Loucy (cell line): ENCODE measurements around the gene HOXB3.

Experiments used
- H2AFZ ChIP-seq: fragments of 200-600 bp; sonication (generic); 2 replicates; pipeline ENCODE4 v1.6.0; 2016; ENCODE audit warnings: antibody characterized with exemption, mild to moderate bottlenecking, low read length, moderate library complexity
- H3F3A ChIP-seq: fragments of 200-600 bp; 2 replicates; pipeline ENCODE4 v1.6.0; 2016; ENCODE audit warnings: antibody characterized with exemption, low read depth, mild to moderate bottlenecking
- H3K27me3 ChIP-seq: fragments of 200-600 bp; sonication (generic); 2 replicates; pipeline ENCODE4 v1.6.1; 2014; ENCODE audit warnings: low read length, mild to moderate bottlenecking; ENCODE audit not compliant: insufficient read depth, poor library complexity, severe bottlenecking
- H3K36me3 ChIP-seq: fragments of 200-600 bp; sonication (generic); 2 replicates; pipeline ENCODE4 v1.6.1; 2016; ENCODE audit warnings: low read length; ENCODE audit not compliant: insufficient read depth
- H3K4me1 ChIP-seq: fragments of 200-600 bp; sonication (generic); 2 replicates; pipeline ENCODE4 v1.5.1; 2014; ENCODE audit warnings: low read length, mild to moderate bottlenecking; ENCODE audit not compliant: insufficient read depth, poor library complexity, severe bottlenecking
- H3K4me2 ChIP-seq: fragments of 200-600 bp; sonication (generic); 2 replicates; pipeline ENCODE4 v1.6.0; 2014; ENCODE audit warnings: antibody characterized with exemption, low read length, low read depth, mild to moderate bottlenecking; ENCODE audit not compliant: poor library complexity, severe bottlenecking
- H3K4me3 ChIP-seq: fragments of 200-600 bp; sonication (generic); 2 replicates; pipeline ENCODE4 v1.5.1; 2014; ENCODE audit warnings: low read length, mild to moderate bottlenecking, mixed read lengths; ENCODE audit not compliant: poor library complexity, severe bottlenecking
- H3K79me2 ChIP-seq: fragments of 200-600 bp; sonication (generic); 2 replicates; pipeline ENCODE4 v1.6.1; 2014; ENCODE audit warnings: low read length; ENCODE audit not compliant: insufficient read depth
- H3K9ac ChIP-seq: fragments of 200-600 bp; sonication (generic); 2 replicates; pipeline ENCODE4 v1.6.0; 2014; ENCODE audit warnings: mild to moderate bottlenecking, low read depth, low read length, moderate library complexity; ENCODE audit not compliant: poor library complexity, severe bottlenecking
- H3K9me2 ChIP-seq: fragments of 200-600 bp; sonication (generic); replicated peaks from 2 replicates; pipeline ENCODE4 v1.6.1; 2016; ENCODE audit warnings: low read depth, low read length, mixed read lengths
- H3K9me3 ChIP-seq: fragments of 200-600 bp; sonication (generic); 2 replicates; pipeline ENCODE4 v1.6.1; 2014; ENCODE audit warnings: mild to moderate bottlenecking, antibody characterized with exemption, low read length, low read depth; ENCODE audit not compliant: insufficient read depth
- H4K20me1 ChIP-seq: fragments of 200-600 bp; sonication (generic); 2 replicates; pipeline ENCODE4 v1.6.0; 2014; ENCODE audit warnings: antibody characterized with exemption, low read length, mild to moderate bottlenecking; ENCODE audit not compliant: insufficient read depth, poor library complexity, severe bottlenecking
- EZH2phosphoT487 ChIP-seq: fragments of 200-600 bp; IDR thresholded peaks from 2 replicates; pipeline ENCODE4 v1.6.1; 2018; ENCODE audit warnings: antibody characterized with exemption, mild to moderate bottlenecking, moderate library complexity, borderline replicate concordance
- TF ChIP-seq, protein P1 (sequence below): fragments of 200-600 bp; sonication (generic); conservative IDR thresholded peaks from 2 replicates; pipeline ENCODE4 v1.5.1; 2014; ENCODE audit warnings: mild to moderate bottlenecking, antibody characterized with exemption, low read length

HOXB3 gene

DNA sequence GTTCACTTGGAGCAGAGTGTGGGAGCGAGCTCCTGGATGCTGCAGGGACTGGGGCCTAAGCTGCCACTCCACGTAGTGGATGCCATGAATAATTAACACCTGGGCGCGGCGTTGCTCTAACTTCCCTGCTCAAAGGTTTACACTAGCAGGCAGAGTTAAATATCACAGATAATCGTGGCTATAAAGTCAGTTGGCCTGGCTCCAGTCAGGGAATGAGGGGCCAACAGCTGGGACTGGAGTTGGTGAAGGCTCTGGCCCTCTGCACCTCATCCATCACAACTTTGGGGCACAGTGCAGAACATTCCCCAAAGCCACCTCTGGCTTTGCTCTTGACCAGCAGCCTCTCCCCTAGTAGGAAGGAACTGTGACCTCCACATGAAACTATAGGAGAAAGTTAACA is 22.8 kb downstream of the HOXB3 start:
- peaks cover 80% of the 10 kb centered on the region for H4K20me1 ChIP-seq
- H3K9ac ChIP-seq, result peak overlapping the region; percentile 95
- H3K4me1 ChIP-seq, result peaks cover 89% of the 10 kb centered on the region
- H2AFZ ChIP-seq, result no peak overlapping the region
- peak overlapping the region; percentile 89 for H3K4me3 ChIP-seq
- H3K9me2 ChIP-seq, result no peaks in the 10 kb centered on the region
- no peaks in the 10 kb centered on the region for H3K9me3 ChIP-seq
- TF ChIP-seq, protein P1, sequence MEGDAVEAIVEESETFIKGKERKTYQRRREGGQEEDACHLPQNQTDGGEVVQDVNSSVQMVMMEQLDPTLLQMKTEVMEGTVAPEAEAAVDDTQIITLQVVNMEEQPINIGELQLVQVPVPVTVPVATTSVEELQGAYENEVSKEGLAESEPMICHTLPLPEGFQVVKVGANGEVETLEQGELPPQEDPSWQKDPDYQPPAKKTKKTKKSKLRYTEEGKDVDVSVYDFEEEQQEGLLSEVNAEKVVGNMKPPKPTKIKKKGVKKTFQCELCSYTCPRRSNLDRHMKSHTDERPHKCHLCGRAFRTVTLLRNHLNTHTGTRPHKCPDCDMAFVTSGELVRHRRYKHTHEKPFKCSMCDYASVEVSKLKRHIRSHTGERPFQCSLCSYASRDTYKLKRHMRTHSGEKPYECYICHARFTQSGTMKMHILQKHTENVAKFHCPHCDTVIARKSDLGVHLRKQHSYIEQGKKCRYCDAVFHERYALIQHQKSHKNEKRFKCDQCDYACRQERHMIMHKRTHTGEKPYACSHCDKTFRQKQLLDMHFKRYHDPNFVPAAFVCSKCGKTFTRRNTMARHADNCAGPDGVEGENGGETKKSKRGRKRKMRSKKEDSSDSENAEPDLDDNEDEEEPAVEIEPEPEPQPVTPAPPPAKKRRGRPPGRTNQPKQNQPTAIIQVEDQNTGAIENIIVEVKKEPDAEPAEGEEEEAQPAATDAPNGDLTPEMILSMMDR, result no peak
- H3K27me3 ChIP-seq, result no peaks in the 10 kb centered on the region
- H3K79me2 ChIP-seq, result peaks cover 100% of the 10 kb centered on the region
- H3F3A ChIP-seq, result peaks cover 11% of the 10 kb centered on the region
- H3K36me3 ChIP-seq, result peaks cover 87% of the 10 kb centered on the region
- H3K4me2 ChIP-seq, result peak overlapping the region; percentile 98

DNA sequence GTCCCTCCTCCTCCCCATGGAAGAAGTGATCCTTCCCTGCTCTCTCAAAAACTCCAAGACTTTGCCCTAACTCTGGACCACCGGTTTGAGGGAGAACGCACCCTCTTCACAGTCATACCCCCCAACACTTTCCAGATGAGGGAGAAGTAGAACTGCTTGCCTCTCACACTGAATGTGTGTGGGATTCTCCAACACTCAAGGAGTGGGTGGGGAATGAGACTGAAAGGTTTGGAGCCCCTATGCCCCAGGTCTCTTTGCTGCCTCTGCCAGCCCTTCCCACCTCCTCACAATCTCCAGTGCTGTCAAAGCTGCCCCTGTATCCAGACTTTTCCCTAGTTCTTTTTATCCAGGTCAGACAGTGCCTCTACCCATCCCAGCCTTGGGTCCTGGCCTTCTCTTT is 23.3 kb downstream of the HOXB3 start:
- no peak overlapping the region for H2AFZ ChIP-seq
- H3K79me2 ChIP-seq, result peaks cover 100% of the 10 kb centered on the region
- no peaks in the 10 kb centered on the region for H3K9me3 ChIP-seq
- H3K9ac ChIP-seq, result peak overlapping the region; percentile 95
- peaks cover 82% of the 10 kb centered on the region for H4K20me1 ChIP-seq
- H3F3A ChIP-seq, result peaks cover 11% of the 10 kb centered on the region
- no peaks in the 10 kb centered on the region for H3K9me2 ChIP-seq
- H3K4me3 ChIP-seq, result peak overlapping the region; percentile 89
- H3K4me1 ChIP-seq, result peaks cover 88% of the 10 kb centered on the region
- no peaks in the 10 kb centered on the region for H3K27me3 ChIP-seq
- TF ChIP-seq EZH2phosphoT487, result no peak
- TF ChIP-seq, protein P1, result no peak
- H3K4me2 ChIP-seq, result peak overlapping the region; percentile 98
- peaks cover 82% of the 10 kb centered on the region for H3K36me3 ChIP-seq

DNA sequence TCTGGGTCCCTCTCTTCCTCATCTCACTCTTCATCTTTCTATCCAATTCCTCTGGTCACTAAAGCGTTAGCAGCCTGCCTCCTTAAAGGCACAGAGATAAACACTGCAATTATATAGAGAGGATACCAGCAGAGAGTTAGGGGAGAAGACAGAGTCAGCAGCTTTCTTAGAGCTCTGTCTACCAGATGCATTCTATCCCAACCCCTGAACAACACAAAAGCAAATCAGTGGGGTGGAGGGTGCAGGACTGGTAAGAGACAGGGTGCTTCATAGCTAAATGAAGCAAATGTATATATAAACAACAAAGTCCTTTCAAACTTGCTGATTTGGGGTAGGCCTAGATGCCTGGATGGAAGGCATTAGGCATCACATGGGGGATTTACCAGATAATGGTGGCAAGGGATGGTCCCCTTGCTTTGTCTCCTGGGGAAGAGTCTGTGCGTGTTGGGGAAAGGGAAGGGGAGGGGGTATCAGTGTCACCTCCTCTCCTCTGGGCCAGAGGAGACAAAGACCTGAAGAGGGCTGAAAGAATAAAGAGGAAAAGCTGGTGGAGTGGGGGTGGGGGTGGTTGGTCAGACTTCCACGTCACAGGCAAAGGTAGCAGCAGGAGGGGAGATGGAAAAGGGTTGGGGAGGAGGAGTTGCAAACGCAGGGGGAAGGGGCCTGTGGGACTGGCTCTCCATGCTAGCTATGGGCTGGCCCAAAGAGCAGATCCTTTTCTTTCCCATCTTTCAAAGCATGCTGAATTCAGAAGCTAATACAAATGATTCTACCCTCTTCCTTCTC is 23.9 kb downstream of the HOXB3 start:
- Histone ChIP-seq H3K9ac (peak overlapping the region; percentile 95), H3K9me3 (no peaks in the 10 kb centered on the region), H3K27me3 (no peaks in the 10 kb centered on the region), H3F3A (peaks cover 11% of the 10 kb centered on the region), H2AFZ (no peak overlapping the region), H4K20me1 (peaks cover 86% of the 10 kb centered on the region), H3K36me3 (peaks cover 82% of the 10 kb centered on the region), H3K9me2 (no peaks in the 10 kb centered on the region), H3K4me1 (peaks cover 89% of the 10 kb centered on the region), H3K4me2 (peak overlapping the region; percentile 98), H3K4me3 (peak overlapping the region; percentile 89), H3K79me2 (peaks cover 100% of the 10 kb centered on the region)
- TF ChIP-seq, protein P1, result no peak
- no peak for TF ChIP-seq EZH2phosphoT487
